A549 (cell line): ENCODE measurements around the gene UFC1. TPM values are rescaled to one million over a fixed set of nuclear protein-coding genes. Genes with fewer than 3 reads are reported as not detected.
A peak's percentile ranks its signal among the peaks of the same experiment; 100 is the strongest.

Source experiments
- ATAC-seq, 2 experiments: fragments of 200-7000 bp in 1 of 2; fragments of >200 bp in 1 of 2; cut with Nextera tagmentation in 1 of 2; cut with Tn5 transposase in 1 of 2; 3 replicates each; pipeline versions ENCODE4 v1.8.0 to v1.9.1; 2018 to 2020; ENCODE audit warnings: mild to moderate bottlenecking in 1 of 2, moderate library complexity in 1 of 2
- CTCF ChIA-PET: fragments of 300-600 bp; sonication (Branson Sonifier 250); formaldehyde crosslinking; extraction: SDS; loops from one replicate; lab custom pipeline; 2021; ENCODE audit warnings: antibody characterized with exemption, inconsistent platforms; lab: Yijun Ruan, JAX
- POLR2A ChIA-PET: fragments of 350-600 bp; formaldehyde crosslinking; extraction: SDS; loops from one replicate; lab custom pipeline; 2021; ENCODE audit warnings: antibody characterized with exemption, inconsistent platforms; lab: Yijun Ruan, JAX
- DNase-seq, 2 experiments: peaks; one replicate each; pipeline versions ENCODE4 v3.0.0 to v3.0.0-alpha.2; 2011 to 2016; ENCODE audit warnings: low read depth in 1 of 2, low spot score in 1 of 2
- FAIRE-seq: peaks from 2 replicates; lab custom pipeline; 2011; peaks lifted over from hg19 to GRCh38; lab: Jason Lieb, UNC
- H3K27ac ChIP-seq, 2 experiments: fragments of >200 bp; sonication (Bioruptor Twin); formaldehyde crosslinking; 3 replicates each; pipeline ENCODE4 v1.5.1; 2016 to 2017
- H3K4me1 ChIP-seq: fragments of >200 bp; sonication (Bioruptor Twin); formaldehyde crosslinking; 3 replicates; pipeline ENCODE4 v1.6.1; 2016
- H3K4me2 ChIP-seq: fragments of >200 bp; sonication (Bioruptor Twin); formaldehyde crosslinking; 3 replicates; pipeline ENCODE4 v1.6.1; 2016
- H3K4me3 ChIP-seq: fragments of >200 bp; sonication (Bioruptor Twin); formaldehyde crosslinking; 3 replicates; pipeline ENCODE4 v1.5.1; 2016
- H3K9me3 ChIP-seq: fragments of >200 bp; sonication (Bioruptor Twin); formaldehyde crosslinking; 3 replicates; pipeline ENCODE4 v1.6.1; 2016
- CEBPB ChIP-seq, 2 experiments: fragments of >200 bp in 1 of 2; sonication (Bioruptor Twin) in 1 of 2; formaldehyde crosslinking in 1 of 2; IDR thresholded peaks; 2 replicates each; pipeline ENCODE4 v1.6.1; 2012 to 2016
- CHD4 ChIP-seq: fragments of 200-600 bp; sonication (generic); IDR thresholded peaks from 2 replicates; pipeline ENCODE4 v1.6.1; 2016; ENCODE audit warnings: antibody characterized with exemption, mild to moderate bottlenecking, borderline replicate concordance
- EP300 ChIP-seq, 2 experiments: fragments of >200 bp; sonication (Bioruptor Twin); formaldehyde crosslinking; IDR thresholded peaks; 2 replicates in 1 of 2; 3 replicates in 1 of 2; pipeline ENCODE4 v1.6.1; 2016 to 2017
- FOSL2 ChIP-seq, 2 experiments: fragments of 450-650 bp in 1 of 2; fragments of >200 bp in 1 of 2; sonication (Bioruptor Twin) in 1 of 2; formaldehyde crosslinking; IDR thresholded peaks; 2 replicates each; pipeline versions ENCODE4 v1.5.0 to v1.6.1; 2016 to 2020; ENCODE audit warnings: mild to moderate bottlenecking in 1 of 2, moderate library complexity in 1 of 2
- HOXA7 ChIP-seq: fragments of 250-450 bp; sonication (Bioruptor Pico); IDR thresholded peaks from 2 replicates; pipeline ENCODE4 v1.5.0; 2020; ENCODE audit warnings: mild to moderate bottlenecking, moderate library complexity
- KDM1A ChIP-seq: fragments of 200-600 bp; sonication (generic); IDR thresholded peaks from 2 replicates; pipeline ENCODE4 v1.6.1; 2016; ENCODE audit warnings: low read depth, mild to moderate bottlenecking
- POLR2A ChIP-seq: IDR thresholded peaks from 2 replicates; pipeline ENCODE4 v1.6.1; 2012; ENCODE audit warnings: mild to moderate bottlenecking, low read length
- POLR2AphosphoS2 ChIP-seq: conservative IDR thresholded peaks from 2 replicates; pipeline ENCODE4 v1.6.1; 2012; ENCODE audit warnings: low read length, improper control_type of control experiment, inconsistent platforms
- WGBS: methylation state at CpG from one replicate; pipeline ENCODE4 v1.1.6; 2017; ENCODE audit errors: missing lambda C conversion rate; 5-methylcytosine and 5-hydroxymethylcytosine counted together
- polyA plus RNA-seq, 4 experiments: library from polyadenylated mRNA; depleted of rRNA in 3 of 4; stranded (reverse); fragments of >200 nt; fragmentation: RNase III in 1 of 4; extraction: RNeasy Plus Mini Kit Qiagen cat#74134 plus additional on column Dnase treatment in 1 of 4; gene quantifications; 2 replicates in 3 of 4; 3 replicates in 1 of 4; pipeline ENCODE4 v1.2.3, GENCODE V29; 2011 to 2017
- TF ChIP-seq, protein P1 (sequence below): fragments of 250-450 bp; sonication (Bioruptor Pico); IDR thresholded peaks from 2 replicates; pipeline ENCODE4 v1.5.0; 2020; ENCODE audit warnings: low read depth, mild to moderate bottlenecking, moderate library complexity
- TF ChIP-seq, protein P2 (sequence below): IDR thresholded peaks from 2 replicates; pipeline ENCODE4 v1.6.1; 2012
- TF ChIP-seq, protein P3 (sequence below): fragments of 200-600 bp; sonication (generic); IDR thresholded peaks from 2 replicates; pipeline ENCODE4 v1.6.1; 2016; ENCODE audit warnings: antibody characterized with exemption, mild to moderate bottlenecking, moderate library complexity

UFC1 gene
- polyA plus RNA-seq, 2 of the 4 experiments (the other 2 are of a cell fraction), result 115 to 153 TPM

DNA sequence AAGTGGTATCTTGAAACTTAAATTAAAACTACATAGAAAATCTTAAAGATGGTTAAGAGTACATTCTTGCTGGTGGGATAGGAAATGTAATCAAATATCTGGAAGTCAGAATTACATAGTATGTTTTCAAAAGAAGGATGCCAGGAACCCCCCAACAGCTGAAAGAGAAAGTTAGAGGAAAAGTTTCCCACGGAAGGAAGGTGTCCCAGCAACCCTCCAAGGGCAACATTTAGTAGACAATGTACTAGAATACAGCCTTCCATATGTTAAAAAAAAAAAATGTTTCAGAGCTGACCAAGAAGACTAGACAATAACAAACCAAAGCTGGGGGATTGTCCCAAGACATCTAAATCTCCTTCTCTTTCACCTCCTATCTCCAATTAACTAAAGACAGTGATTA lies 23.5 kb upstream of the UFC1 start:
- 61% methylated on average over 1 of the region's 1 CpG for WGBS
- DNase-seq, result no peak
- CTCF ChIA-PET, result interaction anchor here (1.1 to 3.6 kb wide), 2 partner anchors 13 to 36 kb away, joined by 3 to 12 read pairs; partner anchors contain the start of genes NIT1, PFDN2 and PPOX
- Histone ChIP-seq H3K4me1 (peaks cover 20% of the 10 kb centered on the region), H3K4me3 (no peak overlapping the region), H3K9me3 (no peaks in the 10 kb centered on the region), H3K27ac (no peak overlapping the region), H3K4me2 (peak overlapping the region; percentile 88; the same call in 2 of the 3 replicates)
- ATAC-seq, result no peak
- no peak for FAIRE-seq
- no peak for TF ChIP-seq POLR2AphosphoS2
- TF ChIP-seq POLR2A, result no peak
- TF ChIP-seq, protein P1, sequence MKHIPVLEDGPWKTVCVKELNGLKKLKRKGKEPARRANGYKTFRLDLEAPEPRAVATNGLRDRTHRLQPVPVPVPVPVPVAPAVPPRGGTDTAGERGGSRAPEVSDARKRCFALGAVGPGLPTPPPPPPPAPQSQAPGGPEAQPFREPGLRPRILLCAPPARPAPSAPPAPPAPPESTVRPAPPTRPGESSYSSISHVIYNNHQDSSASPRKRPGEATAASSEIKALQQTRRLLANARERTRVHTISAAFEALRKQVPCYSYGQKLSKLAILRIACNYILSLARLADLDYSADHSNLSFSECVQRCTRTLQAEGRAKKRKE (CRISPR knock-in tag), result no peak
- TF ChIP-seq, protein P2, sequence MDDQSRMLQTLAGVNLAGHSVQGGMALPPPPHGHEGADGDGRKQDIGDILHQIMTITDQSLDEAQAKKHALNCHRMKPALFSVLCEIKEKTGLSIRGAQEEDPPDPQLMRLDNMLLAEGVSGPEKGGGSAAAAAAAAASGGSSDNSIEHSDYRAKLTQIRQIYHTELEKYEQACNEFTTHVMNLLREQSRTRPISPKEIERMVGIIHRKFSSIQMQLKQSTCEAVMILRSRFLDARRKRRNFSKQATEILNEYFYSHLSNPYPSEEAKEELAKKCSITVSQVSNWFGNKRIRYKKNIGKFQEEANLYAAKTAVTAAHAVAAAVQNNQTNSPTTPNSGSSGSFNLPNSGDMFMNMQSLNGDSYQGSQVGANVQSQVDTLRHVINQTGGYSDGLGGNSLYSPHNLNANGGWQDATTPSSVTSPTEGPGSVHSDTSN, result no peak
- no peak for TF ChIP-seq HOXA7
- TF ChIP-seq, protein P3, sequence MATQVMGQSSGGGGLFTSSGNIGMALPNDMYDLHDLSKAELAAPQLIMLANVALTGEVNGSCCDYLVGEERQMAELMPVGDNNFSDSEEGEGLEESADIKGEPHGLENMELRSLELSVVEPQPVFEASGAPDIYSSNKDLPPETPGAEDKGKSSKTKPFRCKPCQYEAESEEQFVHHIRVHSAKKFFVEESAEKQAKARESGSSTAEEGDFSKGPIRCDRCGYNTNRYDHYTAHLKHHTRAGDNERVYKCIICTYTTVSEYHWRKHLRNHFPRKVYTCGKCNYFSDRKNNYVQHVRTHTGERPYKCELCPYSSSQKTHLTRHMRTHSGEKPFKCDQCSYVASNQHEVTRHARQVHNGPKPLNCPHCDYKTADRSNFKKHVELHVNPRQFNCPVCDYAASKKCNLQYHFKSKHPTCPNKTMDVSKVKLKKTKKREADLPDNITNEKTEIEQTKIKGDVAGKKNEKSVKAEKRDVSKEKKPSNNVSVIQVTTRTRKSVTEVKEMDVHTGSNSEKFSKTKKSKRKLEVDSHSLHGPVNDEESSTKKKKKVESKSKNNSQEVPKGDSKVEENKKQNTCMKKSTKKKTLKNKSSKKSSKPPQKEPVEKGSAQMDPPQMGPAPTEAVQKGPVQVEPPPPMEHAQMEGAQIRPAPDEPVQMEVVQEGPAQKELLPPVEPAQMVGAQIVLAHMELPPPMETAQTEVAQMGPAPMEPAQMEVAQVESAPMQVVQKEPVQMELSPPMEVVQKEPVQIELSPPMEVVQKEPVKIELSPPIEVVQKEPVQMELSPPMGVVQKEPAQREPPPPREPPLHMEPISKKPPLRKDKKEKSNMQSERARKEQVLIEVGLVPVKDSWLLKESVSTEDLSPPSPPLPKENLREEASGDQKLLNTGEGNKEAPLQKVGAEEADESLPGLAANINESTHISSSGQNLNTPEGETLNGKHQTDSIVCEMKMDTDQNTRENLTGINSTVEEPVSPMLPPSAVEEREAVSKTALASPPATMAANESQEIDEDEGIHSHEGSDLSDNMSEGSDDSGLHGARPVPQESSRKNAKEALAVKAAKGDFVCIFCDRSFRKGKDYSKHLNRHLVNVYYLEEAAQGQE, result no peak
- TF ChIP-seq KDM1A, result no peak
- no peak for TF ChIP-seq CHD4
- no peak for TF ChIP-seq CEBPB (IDR thresholded peaks at IDR 0.05)
- TF ChIP-seq FOSL2 (IDR thresholded peaks at IDR 0.05), result no peak
- TF ChIP-seq FOSL2 (CRISPR knock-in tag; IDR thresholded peaks at IDR 0.05), result no peak
- POLR2A ChIA-PET, result no interaction called here

DNA sequence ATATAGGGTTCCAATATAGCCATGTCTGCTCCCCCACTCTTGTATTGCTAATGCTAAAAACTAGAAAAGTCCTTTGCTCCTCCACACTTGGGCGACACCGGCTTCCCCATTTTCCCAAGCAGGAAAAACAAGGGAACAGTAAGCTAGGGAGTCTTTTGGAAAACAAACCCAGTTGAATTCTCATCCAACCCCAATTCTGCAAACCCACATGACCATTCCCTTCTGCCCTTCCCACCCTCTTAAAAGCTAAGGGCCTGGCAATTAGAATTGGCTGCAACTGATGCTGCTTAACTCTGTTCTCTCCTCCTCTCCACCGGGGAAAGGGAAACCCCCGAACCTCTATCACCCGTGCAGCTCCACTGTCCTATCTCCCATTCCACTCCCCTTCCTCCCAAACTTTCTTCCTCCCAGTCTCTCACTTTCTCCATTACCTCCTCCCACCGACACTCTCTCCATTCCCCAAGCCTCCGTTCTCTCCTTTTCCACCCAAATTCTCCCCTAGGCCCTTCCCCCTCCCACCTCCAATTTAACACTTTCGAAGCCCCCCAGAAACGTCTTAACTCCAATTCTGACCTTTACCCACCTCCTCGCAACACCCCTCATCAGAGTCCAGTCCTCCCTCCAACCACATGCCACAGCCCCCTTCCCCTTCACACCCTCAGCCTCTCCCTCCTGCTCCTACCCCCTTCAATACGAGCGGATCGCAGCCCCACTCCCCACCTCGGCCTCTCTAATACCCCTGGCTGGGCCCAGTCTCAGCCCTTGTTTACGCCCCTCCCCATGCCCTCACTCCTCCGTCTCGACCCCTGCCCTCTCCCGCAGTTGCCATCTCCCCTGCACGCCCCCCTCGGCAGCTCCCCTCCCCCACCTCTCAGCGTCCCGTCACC lies 22.0 kb upstream of the UFC1 start:
- Histone ChIP-seq H3K4me2 (peak overlapping the region; percentile 88), H3K4me1 (peaks cover 20% of the 10 kb centered on the region), H3K9me3 (no peaks in the 10 kb centered on the region), H3K27ac (peak overlapping the region; percentile 93 to 95), H3K4me3 (peak overlapping the region; percentile 67)
- TF ChIP-seq, protein P2, result no peak
- TF ChIP-seq, protein P3, result no peak
- no peak for TF ChIP-seq EP300 (IDR thresholded peaks at IDR 0.05)
- peak; percentile 4 to 32; a peak in 5 of 6 replicates for ATAC-seq
- 17% methylated on average over 15 of the region's 22 CpGs for WGBS
- no peak for FAIRE-seq
- ChIA-PET POLR2A (interaction anchor here (0.7 to 2.6 kb wide), 10 partner anchors 8 to 118 kb away, joined by 3 to 30 read pairs (median 6); partner anchors contain the start of genes F11R, KLHDC9, NIT1 and PFDN2), CTCF (interaction anchor here (0.9 to 3.6 kb wide), 4 partner anchors 26 to 60 kb away, joined by 3 to 12 read pairs (median 6); partner anchors contain the start of genes KLHDC9 and PPOX)
- no peak for DNase-seq
